Measurements from ENCODE around the gene MTRFR. TPM values are rescaled to one million over a fixed set of nuclear protein-coding genes. Genes with fewer than 3 reads are reported as not detected.
"Not testable (repeated sequence)": the region's sequence is repeated elsewhere in the genome, so short reads cannot be mapped to it uniquely, and the experiment has no call there.

The MTRFR gene
- total RNA-seq, 1 donor from 2014 or later = 19.2 TPM

DNA sequence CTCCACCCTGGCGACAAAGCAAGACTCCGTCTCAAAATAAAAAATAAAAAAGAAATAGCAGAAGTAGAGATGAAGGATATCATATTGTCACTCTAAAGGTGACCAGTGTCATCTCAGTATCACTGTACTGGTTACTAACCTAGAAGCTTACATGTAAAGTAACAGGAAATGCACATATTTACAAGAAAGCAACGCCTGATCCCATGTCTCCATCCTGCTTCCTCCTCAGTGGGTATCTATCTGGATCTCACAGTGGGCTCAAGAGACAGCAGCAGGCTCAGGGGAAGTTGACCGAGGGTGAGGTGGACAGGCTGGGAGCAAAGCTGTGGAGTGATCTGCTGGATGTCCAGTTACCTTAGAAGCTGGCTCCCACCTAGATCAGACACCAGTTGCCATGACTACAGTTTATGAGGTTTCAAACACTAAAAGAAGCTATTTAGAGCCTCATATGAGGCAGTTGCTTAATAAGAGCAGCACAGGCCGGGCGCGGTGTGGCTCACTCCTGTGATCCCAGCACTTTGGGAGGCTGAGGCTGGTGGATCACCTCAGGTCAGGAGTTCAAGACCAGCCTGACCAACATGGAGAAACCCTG is 10.5 kb downstream of the MTRFR start:
- no peak for FAIRE-seq

GRCh38 chr12:123245678-123246077 is 12.4 kb downstream of the MTRFR start:
- FAIRE-seq (no peak), DNase-seq (ENCODE audit: low read depth) (no peak)
- H3K27me3 ChIP-seq (ENCODE audit: control insufficient read depth, insufficient read depth, low read length) = no peaks in the 10 kb centered on the region
- TF ChIP-seq, protein P1, sequence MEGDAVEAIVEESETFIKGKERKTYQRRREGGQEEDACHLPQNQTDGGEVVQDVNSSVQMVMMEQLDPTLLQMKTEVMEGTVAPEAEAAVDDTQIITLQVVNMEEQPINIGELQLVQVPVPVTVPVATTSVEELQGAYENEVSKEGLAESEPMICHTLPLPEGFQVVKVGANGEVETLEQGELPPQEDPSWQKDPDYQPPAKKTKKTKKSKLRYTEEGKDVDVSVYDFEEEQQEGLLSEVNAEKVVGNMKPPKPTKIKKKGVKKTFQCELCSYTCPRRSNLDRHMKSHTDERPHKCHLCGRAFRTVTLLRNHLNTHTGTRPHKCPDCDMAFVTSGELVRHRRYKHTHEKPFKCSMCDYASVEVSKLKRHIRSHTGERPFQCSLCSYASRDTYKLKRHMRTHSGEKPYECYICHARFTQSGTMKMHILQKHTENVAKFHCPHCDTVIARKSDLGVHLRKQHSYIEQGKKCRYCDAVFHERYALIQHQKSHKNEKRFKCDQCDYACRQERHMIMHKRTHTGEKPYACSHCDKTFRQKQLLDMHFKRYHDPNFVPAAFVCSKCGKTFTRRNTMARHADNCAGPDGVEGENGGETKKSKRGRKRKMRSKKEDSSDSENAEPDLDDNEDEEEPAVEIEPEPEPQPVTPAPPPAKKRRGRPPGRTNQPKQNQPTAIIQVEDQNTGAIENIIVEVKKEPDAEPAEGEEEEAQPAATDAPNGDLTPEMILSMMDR (IDR thresholded peaks at IDR 0.05; ENCODE audit: insufficient read depth, low read length, severe bottlenecking) = no peak
- H3K4me3 ChIP-seq (ENCODE audit: low read depth, low read length) = no peak overlapping the region
- H3K36me3 ChIP-seq (ENCODE audit: control insufficient read depth, insufficient read depth, low read length) = peaks cover 1% of the 10 kb centered on the region

More for the DNA sequence above, 10.5 kb downstream of the MTRFR start:
- TF ChIP-seq, protein P1 (IDR thresholded peaks at IDR 0.05; ENCODE audit: insufficient read depth, low read length, severe bottlenecking) = no peak
- no peak for DNase-seq (ENCODE audit: low read depth)
- H3K27me3 ChIP-seq (ENCODE audit: control insufficient read depth, insufficient read depth, low read length) = no peaks in the 10 kb centered on the region
- no peak overlapping the region for H3K4me3 ChIP-seq (ENCODE audit: low read depth, low read length)
- peaks cover 1% of the 10 kb centered on the region for H3K36me3 ChIP-seq (ENCODE audit: control insufficient read depth, insufficient read depth, low read length)

- not testable (repeated sequence) for FAIRE-seq; DNase-seq (ENCODE audit: low read depth); H3K36me3 ChIP-seq (ENCODE audit: control insufficient read depth, insufficient read depth, low read length); H3K27me3 ChIP-seq (ENCODE audit: control insufficient read depth, insufficient read depth, low read length); H3K4me3 ChIP-seq (ENCODE audit: low read depth, low read length)
Measured at GRCh38 chr12:123248129-123248528, 14.9 kb downstream of the MTRFR start.

DNA sequence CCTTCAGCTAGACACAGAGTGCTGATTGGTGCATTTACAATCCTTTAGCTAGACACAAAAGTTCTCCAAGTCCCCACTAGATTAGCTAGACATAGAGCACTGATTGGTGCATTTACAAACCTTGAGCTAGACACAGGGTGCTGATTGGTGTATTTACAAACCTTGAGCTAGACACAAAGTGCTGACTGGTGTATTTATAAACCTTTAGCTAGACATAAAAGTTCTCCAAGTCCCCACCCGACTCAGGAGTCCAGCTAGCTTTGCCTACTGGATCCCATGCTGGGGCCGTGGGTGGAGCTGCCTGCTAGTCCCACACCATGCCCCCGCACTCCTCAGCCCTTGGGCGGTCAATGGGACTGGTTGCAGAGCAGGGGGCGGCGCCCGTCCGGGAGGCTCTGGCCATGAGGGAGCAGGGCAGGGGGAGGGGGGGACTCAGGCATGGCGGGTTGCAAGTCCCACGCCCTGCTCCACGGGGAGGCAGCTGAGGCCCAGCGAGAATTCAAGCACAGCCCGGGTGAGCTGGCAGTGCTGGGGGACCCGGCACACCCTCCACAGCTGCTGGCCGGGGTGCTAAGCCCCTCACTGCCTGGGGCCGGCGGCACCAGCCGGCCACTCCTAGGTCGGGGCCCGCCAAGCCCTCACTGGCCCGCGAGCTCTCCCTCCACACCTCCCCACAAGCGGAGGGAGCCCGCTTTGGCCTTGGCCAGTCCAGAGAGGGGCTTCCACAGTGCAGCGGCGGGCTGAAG is 15.9 kb downstream of the MTRFR start:
- not testable (repeated sequence) for H3K27me3 ChIP-seq (ENCODE audit: control insufficient read depth, insufficient read depth, low read length); FAIRE-seq; H3K4me3 ChIP-seq (ENCODE audit: low read depth, low read length); H3K36me3 ChIP-seq (ENCODE audit: control insufficient read depth, insufficient read depth, low read length); DNase-seq (ENCODE audit: low read depth)

DNA sequence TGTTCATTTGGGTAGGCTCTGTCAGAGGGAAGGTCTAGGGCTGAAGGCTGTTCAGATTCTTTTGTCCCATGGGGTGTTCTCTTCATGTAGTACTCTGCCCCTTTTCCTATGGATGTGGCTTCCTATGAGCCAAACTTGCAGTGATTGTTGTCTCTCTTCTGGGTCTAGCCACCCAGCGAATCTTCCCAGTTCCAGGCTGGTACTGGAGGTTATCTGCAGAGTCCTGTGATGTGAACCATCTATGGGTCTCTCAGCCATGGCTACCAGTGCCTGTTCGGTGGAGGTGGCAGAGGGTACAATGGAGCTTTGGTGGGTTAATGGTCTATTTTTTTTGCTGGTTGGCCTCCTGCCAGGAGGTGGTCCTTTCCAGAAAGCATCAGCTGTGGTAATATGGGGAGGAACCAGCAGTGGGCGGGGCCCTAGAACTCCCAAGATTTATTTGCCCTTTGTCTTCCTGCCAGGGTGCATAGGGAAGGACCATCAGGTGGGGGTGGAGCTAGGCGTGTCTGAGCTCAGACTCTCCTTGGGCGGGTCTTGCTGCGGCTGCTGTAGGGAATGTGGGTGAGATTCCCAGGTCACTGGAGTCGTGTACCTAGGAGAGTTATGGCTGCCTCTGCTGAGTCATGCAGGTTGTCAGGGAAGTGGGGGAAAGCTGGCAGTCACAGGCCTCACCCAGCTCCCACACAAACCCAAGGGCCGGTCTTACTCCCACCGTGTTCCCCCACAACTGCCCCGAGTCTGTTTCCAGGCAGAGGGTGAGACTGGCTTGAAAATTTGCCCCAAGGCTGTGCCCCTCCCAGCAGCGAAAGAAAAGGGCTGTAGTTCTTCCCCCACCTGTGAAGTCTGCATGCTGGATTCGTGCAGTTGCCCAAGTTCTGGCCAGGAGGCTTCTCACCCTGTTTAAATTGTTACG is 17.5 kb downstream of the MTRFR start:
- TF ChIP-seq, protein P1 (IDR thresholded peaks at IDR 0.05; ENCODE audit: insufficient read depth, low read length, severe bottlenecking) = no peak
- Histone ChIP-seq H3K27me3 (ENCODE audit: control insufficient read depth, insufficient read depth, low read length) (no peaks in the 10 kb centered on the region), H3K4me3 (ENCODE audit: low read depth, low read length) (no peak overlapping the region), H3K36me3 (ENCODE audit: control insufficient read depth, insufficient read depth, low read length) (peaks cover 10% of the 10 kb centered on the region)
- DNase-seq (ENCODE audit: low read depth) (peak; percentile 96), FAIRE-seq (no peak)

GRCh38 chr12:123251403-123252076 is 18.3 kb downstream of the MTRFR start:
- Histone ChIP-seq H3K4me3 (ENCODE audit: low read depth, low read length) (no peak overlapping the region), H3K27me3 (ENCODE audit: control insufficient read depth, insufficient read depth, low read length) (no peaks in the 10 kb centered on the region), H3K36me3 (ENCODE audit: control insufficient read depth, insufficient read depth, low read length) (peaks cover 11% of the 10 kb centered on the region)
- TF ChIP-seq, protein P1 (IDR thresholded peaks at IDR 0.05; ENCODE audit: insufficient read depth, low read length, severe bottlenecking) = no peak
- FAIRE-seq (no peak), DNase-seq (ENCODE audit: low read depth) (no peak)

GRCh38 chr12:123252365-123252764 is 19.1 kb downstream of the MTRFR start:
- H3K27me3 ChIP-seq (ENCODE audit: control insufficient read depth, insufficient read depth, low read length); H3K4me3 ChIP-seq (ENCODE audit: low read depth, low read length); DNase-seq (ENCODE audit: low read depth); FAIRE-seq: not testable (repeated sequence)
- H3K36me3 ChIP-seq (ENCODE audit: control insufficient read depth, insufficient read depth, low read length) = peaks cover 11% of the 10 kb centered on the region
